ENCODE data around the gene SLCO4C1. TPM values are rescaled to one million over a fixed set of nuclear protein-coding genes. Genes with fewer than 3 reads are reported as not detected.

SLCO4C1 gene
- total and polyA plus RNA-seq, 7 donors = under 0.01 to 0.69 (median 0.38) TPM; not detected in 4

DNA sequence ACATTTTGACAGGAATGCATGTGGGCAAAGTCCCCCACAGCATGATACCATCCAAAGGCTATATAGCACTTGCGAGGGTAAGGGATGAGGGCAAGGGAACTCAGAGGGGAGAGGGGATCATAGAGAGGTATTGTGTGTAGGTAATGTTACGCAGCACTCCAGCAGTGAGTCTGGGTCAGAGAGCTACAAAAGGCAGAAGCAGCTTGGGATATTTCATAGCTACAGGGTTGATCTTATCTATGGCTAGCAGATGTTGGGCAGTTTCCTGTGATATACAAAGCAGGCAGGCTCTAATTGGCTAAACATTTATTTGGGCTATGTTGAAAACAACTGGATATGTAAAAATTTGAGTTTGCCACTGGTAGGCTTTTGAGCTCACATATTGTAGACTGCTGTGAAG lies 17.8 kb upstream of the SLCO4C1 start:
- Histone ChIP-seq H3K27ac (no peak overlapping the region), H3K36me3 (no peaks in the 10 kb centered on the region), H3K27me3 (no peaks in the 10 kb centered on the region), H3K4me1 (no peaks in the 10 kb centered on the region), H3K4me3 (no peak overlapping the region), H3K9me3 (no peaks in the 10 kb centered on the region)
- WGBS, 2 donors = 84 to 91% methylated on average over 2 of the region's 2 CpGs
- TF ChIP-seq POLR2A (IDR thresholded peaks at IDR 0.05) = no peak
- TF ChIP-seq EP300 (IDR thresholded peaks at IDR 0.05) = no peak
- TF ChIP-seq, protein P1, sequence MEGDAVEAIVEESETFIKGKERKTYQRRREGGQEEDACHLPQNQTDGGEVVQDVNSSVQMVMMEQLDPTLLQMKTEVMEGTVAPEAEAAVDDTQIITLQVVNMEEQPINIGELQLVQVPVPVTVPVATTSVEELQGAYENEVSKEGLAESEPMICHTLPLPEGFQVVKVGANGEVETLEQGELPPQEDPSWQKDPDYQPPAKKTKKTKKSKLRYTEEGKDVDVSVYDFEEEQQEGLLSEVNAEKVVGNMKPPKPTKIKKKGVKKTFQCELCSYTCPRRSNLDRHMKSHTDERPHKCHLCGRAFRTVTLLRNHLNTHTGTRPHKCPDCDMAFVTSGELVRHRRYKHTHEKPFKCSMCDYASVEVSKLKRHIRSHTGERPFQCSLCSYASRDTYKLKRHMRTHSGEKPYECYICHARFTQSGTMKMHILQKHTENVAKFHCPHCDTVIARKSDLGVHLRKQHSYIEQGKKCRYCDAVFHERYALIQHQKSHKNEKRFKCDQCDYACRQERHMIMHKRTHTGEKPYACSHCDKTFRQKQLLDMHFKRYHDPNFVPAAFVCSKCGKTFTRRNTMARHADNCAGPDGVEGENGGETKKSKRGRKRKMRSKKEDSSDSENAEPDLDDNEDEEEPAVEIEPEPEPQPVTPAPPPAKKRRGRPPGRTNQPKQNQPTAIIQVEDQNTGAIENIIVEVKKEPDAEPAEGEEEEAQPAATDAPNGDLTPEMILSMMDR (IDR thresholded peaks at IDR 0.05) = no peak
- TF ChIP-seq POLR2AphosphoS5 (IDR thresholded peaks at IDR 0.05) = no peak
- DNase-seq = no peak
- intact Hi-C loops (cut with DNase I) = no loop called here

DNA sequence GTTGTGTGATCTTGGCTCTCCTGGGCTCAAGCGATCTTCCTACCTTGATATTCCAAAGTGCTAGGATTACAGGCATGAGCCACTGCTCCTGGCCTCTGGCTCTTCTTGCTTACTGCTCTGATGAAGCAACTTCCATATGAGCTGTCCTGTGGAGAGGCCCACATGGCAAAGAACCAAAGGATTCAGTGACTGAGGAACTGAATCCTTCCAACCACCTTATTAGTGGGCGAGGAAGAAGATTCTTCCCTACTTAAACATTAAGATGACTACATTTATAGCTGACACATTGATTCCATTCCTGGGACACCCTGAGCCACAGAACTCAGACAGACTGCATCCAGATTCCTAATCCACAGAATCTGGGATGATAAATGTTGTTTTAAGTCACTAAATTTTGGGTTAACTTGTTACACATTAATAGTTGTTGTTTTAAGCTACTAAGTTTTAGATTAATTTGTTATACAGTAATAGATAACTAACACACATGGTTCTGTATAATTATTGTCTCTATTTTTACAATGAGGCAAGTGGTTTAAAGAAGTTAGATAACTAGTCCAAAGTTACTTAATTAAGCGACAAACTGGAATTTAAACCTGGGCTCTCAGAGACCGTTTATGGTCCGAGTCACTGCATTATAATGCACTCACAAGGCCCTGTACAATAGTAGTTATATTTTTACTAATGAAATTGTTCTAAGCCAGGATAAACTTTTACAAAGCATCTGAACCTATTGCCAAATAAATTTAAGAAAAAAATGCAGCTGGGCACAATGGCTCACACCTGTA lies 16.7 kb upstream of the SLCO4C1 start:
- DNase-seq = no peak
- no peak overlapping the region for H3K27ac ChIP-seq
- TF ChIP-seq POLR2AphosphoS5 (IDR thresholded peaks at IDR 0.05) = no peak
- no peak for TF ChIP-seq POLR2A (IDR thresholded peaks at IDR 0.05)
- TF ChIP-seq EP300 (IDR thresholded peaks at IDR 0.05) = no peak
- TF ChIP-seq, protein P1 (IDR thresholded peaks at IDR 0.05) = no peak
- 92 to 95% methylated on average over 5 of the region's 5 CpGs for WGBS, 2 donors
- H3K9me3 ChIP-seq = no peaks in the 10 kb centered on the region
- H3K36me3 ChIP-seq = no peaks in the 10 kb centered on the region
- intact Hi-C loops (cut with DNase I) = no loop called here
- no peak overlapping the region for H3K4me3 ChIP-seq
- H3K4me1 ChIP-seq = no peaks in the 10 kb centered on the region
- H3K27me3 ChIP-seq = no peaks in the 10 kb centered on the region

DNA sequence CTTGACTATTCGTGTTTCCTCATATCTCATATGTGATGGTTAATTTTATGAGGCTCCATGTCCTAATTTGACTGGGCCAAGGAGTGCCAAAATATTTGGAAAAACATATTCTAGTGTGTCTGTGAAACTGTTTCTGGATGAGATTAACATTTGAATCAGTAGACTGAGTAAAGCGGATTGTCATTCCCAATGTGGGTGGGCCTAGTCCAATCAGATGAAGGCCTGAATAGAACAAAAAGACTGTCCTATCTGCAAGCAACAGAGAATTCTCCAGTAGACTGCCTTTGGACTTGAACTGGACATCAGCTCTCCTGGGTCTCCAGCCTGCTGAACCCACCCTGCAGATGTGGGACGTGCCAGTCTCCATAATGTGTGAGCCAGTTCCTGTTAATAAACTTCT lies 13.5 kb upstream of the SLCO4C1 start:
- 87 to 91% methylated on average over 3 of the region's 3 CpGs for WGBS, 2 donors
- no peak for DNase-seq
- Histone ChIP-seq H3K27me3 (no peaks in the 10 kb centered on the region), H3K36me3 (no peaks in the 10 kb centered on the region), H3K27ac (no peak overlapping the region), H3K9me3 (no peaks in the 10 kb centered on the region), H3K4me3 (no peak overlapping the region), H3K4me1 (no peaks in the 10 kb centered on the region)
- TF ChIP-seq EP300 (IDR thresholded peaks at IDR 0.05) (no peak), POLR2AphosphoS5 (IDR thresholded peaks at IDR 0.05) (no peak), POLR2A (IDR thresholded peaks at IDR 0.05) (no peak)
- TF ChIP-seq, protein P1 (IDR thresholded peaks at IDR 0.05) = no peak
- intact Hi-C loops (cut with DNase I) = no loop called here

DNA sequence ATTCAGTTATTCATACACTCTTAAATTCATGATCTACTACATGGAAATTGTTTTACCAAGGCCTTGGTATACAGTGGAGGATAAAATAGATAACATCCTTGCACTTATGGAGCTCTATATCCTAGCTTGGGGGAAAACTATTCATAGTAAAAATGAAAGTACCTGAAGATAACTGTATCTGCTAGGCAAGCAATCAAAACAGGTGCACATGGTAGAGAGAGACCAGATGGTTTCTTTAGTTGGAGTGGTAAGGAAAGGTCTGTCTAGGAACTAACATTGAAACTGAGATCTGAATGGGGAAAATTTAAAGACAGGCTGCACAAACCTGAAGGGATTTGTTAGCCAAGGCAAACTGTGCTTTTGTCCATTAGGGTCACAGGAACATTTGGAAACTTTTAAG lies 11.1 kb upstream of the SLCO4C1 start:
- H3K4me3 ChIP-seq = no peak overlapping the region
- no peaks in the 10 kb centered on the region for H3K4me1 ChIP-seq
- H3K27ac ChIP-seq = no peak overlapping the region
- intact Hi-C loops (cut with DNase I) = no loop called here
- H3K36me3 ChIP-seq = no peaks in the 10 kb centered on the region
- no peak for TF ChIP-seq EP300 (IDR thresholded peaks at IDR 0.05)
- TF ChIP-seq POLR2A (IDR thresholded peaks at IDR 0.05) = no peak
- TF ChIP-seq, protein P1 (IDR thresholded peaks at IDR 0.05) = no peak
- TF ChIP-seq POLR2AphosphoS5 (IDR thresholded peaks at IDR 0.05) = no peak
- no peaks in the 10 kb centered on the region for H3K27me3 ChIP-seq
- H3K9me3 ChIP-seq = no peaks in the 10 kb centered on the region
- no peak for DNase-seq

DNA sequence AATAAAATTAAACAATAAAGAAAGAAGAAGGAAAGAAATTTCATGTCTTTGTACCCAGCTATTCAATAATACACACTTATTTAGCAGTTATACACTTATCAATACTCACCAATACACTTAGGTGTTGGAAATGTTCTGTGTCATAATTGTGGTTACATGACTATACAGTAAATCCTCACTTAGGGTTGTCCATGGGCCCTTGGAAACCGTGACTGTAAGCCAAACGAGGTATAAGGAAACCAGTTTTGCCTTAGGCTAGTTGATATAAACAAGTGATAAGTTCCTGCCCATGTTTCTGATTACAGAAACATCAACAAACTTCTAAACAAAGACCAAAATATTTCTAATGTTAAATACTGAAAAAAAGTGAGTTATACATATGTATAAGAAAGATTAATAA lies 10.0 kb upstream of the SLCO4C1 start:
- H3K9me3 ChIP-seq = no peaks in the 10 kb centered on the region
- no peaks in the 10 kb centered on the region for H3K4me1 ChIP-seq
- no peak for DNase-seq
- intact Hi-C loops (cut with DNase I) = no loop called here
- H3K36me3 ChIP-seq = no peaks in the 10 kb centered on the region
- no peak overlapping the region for H3K4me3 ChIP-seq
- no peaks in the 10 kb centered on the region for H3K27me3 ChIP-seq
- TF ChIP-seq POLR2AphosphoS5 (IDR thresholded peaks at IDR 0.05) (no peak), EP300 (IDR thresholded peaks at IDR 0.05) (no peak), POLR2A (IDR thresholded peaks at IDR 0.05) (no peak)
- TF ChIP-seq, protein P1 (IDR thresholded peaks at IDR 0.05) = no peak
- 55 to 63% methylated on average over 2 of the region's 2 CpGs for WGBS, 2 donors
- H3K27ac ChIP-seq = no peak overlapping the region
